ENCODE measurements around the gene LMF1.

Gene LMF1

GRCh38 chr16:970766-971581, at the start of gene LMF1:
TSS of gene LMF1 (minus strand) at chr16:970984. CDS start at chr16:970980, 4 bp downstream.
- H3K4me3 Mint-ChIP-seq: peak within 1 kb of the TSS; percentile 73
- DNase-seq (ENCODE audit: low spot score in 2 of 2): peak; percentile 100
- no peaks in the 10 kb centered on the region for H3K4me1 Mint-ChIP-seq
- H3K27me3 Mint-ChIP-seq: no peaks in the 10 kb centered on the region
- peaks cover 3% of the 10 kb centered on the region for H3K9me3 Mint-ChIP-seq
- H3K27ac Mint-ChIP-seq: no peak within 1 kb of the TSS
- peaks cover 6% of the 10 kb centered on the region for H3K36me3 Mint-ChIP-seq
- ATAC-seq (ENCODE audit: low read depth): peak; percentile 91

GRCh38 chr16:1020091-1020399, 49.3 kb upstream of the LMF1 start:
- Mint-ChIP-seq H3K27me3 (peaks cover 4% of the 10 kb centered on the region), H3K9me3 (no peaks in the 10 kb centered on the region), H3K4me3 (no peak overlapping the region), H3K36me3 (no peaks in the 10 kb centered on the region), H3K27ac (no peak overlapping the region), H3K4me1 (no peaks in the 10 kb centered on the region)
- no peak for ATAC-seq (ENCODE audit: low read depth)
- no peak for DNase-seq (ENCODE audit: low spot score in 2 of 2)

- no peaks in the 10 kb centered on the region for H3K9me3 Mint-ChIP-seq
- DNase-seq (ENCODE audit: low spot score in 2 of 2): no peak
Observed at GRCh38 chr16:1019231-1020090, 48.7 kb upstream of the LMF1 start.

GRCh38 chr16:1018447-1019198, 47.8 kb upstream of the LMF1 start:
- DNase-seq (ENCODE audit: low spot score in 2 of 2): no peak
- no peaks in the 10 kb centered on the region for H3K36me3 Mint-ChIP-seq
- H3K4me3 Mint-ChIP-seq: no peak overlapping the region
- peaks cover 4% of the 10 kb centered on the region for H3K27me3 Mint-ChIP-seq
- H3K9me3 Mint-ChIP-seq: no peaks in the 10 kb centered on the region
- no peaks in the 10 kb centered on the region for H3K4me1 Mint-ChIP-seq
- no peak overlapping the region for H3K27ac Mint-ChIP-seq
- ATAC-seq (ENCODE audit: low read depth): no peak

More at GRCh38 chr16:1019231-1020090, 48.7 kb upstream of the LMF1 start:
- Mint-ChIP-seq H3K27ac (no peak overlapping the region), H3K4me3 (no peak overlapping the region), H3K27me3 (peaks cover 4% of the 10 kb centered on the region), H3K4me1 (no peaks in the 10 kb centered on the region), H3K36me3 (no peaks in the 10 kb centered on the region)
- no peak for ATAC-seq (ENCODE audit: low read depth)

- Mint-ChIP-seq H3K4me1 (no peaks in the 10 kb centered on the region), H3K27me3 (peaks cover 11% of the 10 kb centered on the region), H3K9me3 (no peaks in the 10 kb centered on the region), H3K4me3 (no peak overlapping the region), H3K36me3 (no peaks in the 10 kb centered on the region), H3K27ac (no peak overlapping the region)
- no peak for DNase-seq (ENCODE audit: low spot score in 2 of 2)
- no peak for ATAC-seq (ENCODE audit: low read depth)
Observed at GRCh38 chr16:1014771-1015495, 44.1 kb upstream of the LMF1 start.

GRCh38 chr16:1014221-1014620, 43.4 kb upstream of the LMF1 start:
- no peak overlapping the region for H3K27ac Mint-ChIP-seq
- H3K27me3 Mint-ChIP-seq: peaks cover 11% of the 10 kb centered on the region
- DNase-seq (ENCODE audit: low spot score in 2 of 2) (no peak), ATAC-seq (ENCODE audit: low read depth) (no peak)
- H3K9me3 Mint-ChIP-seq: no peaks in the 10 kb centered on the region
- no peaks in the 10 kb centered on the region for H3K4me1 Mint-ChIP-seq
- no peaks in the 10 kb centered on the region for H3K36me3 Mint-ChIP-seq
- H3K4me3 Mint-ChIP-seq: no peak overlapping the region

- Mint-ChIP-seq H3K27ac (no peak overlapping the region), H3K36me3 (no peaks in the 10 kb centered on the region), H3K4me1 (peaks cover 3% of the 10 kb centered on the region), H3K27me3 (peaks cover 12% of the 10 kb centered on the region), H3K9me3 (no peaks in the 10 kb centered on the region), H3K4me3 (no peak overlapping the region)
- ATAC-seq (ENCODE audit: low read depth): no peak
- no peak for DNase-seq (ENCODE audit: low spot score in 2 of 2)
Observed at GRCh38 chr16:1013593-1013900, 42.8 kb upstream of the LMF1 start.

- H3K9me3 Mint-ChIP-seq: no peaks in the 10 kb centered on the region
- ATAC-seq (ENCODE audit: low read depth) (no peak), DNase-seq (ENCODE audit: low spot score in 2 of 2) (no peak)
- no peak overlapping the region for H3K4me3 Mint-ChIP-seq
- peaks cover 3% of the 10 kb centered on the region for H3K4me1 Mint-ChIP-seq
- H3K27ac Mint-ChIP-seq: no peak overlapping the region
- H3K27me3 Mint-ChIP-seq: peaks cover 11% of the 10 kb centered on the region
- H3K36me3 Mint-ChIP-seq: no peaks in the 10 kb centered on the region
Observed at GRCh38 chr16:1012722-1013592, 42.2 kb upstream of the LMF1 start.

GRCh38 chr16:1012135-1012534, 41.4 kb upstream of the LMF1 start:
- Mint-ChIP-seq H3K36me3 (no peaks in the 10 kb centered on the region), H3K27me3 (peaks cover 13% of the 10 kb centered on the region), H3K4me3 (no peak overlapping the region), H3K9me3 (no peaks in the 10 kb centered on the region), H3K27ac (no peak overlapping the region), H3K4me1 (peaks cover 3% of the 10 kb centered on the region)
- ATAC-seq (ENCODE audit: low read depth): no peak
- no peak for DNase-seq (ENCODE audit: low spot score in 2 of 2)

GRCh38 chr16:1011316-1012082, 40.7 kb upstream of the LMF1 start:
- H3K4me3 Mint-ChIP-seq: no peak overlapping the region
- H3K27me3 Mint-ChIP-seq: peaks cover 13% of the 10 kb centered on the region
- no peak overlapping the region for H3K27ac Mint-ChIP-seq
- no peak for DNase-seq (ENCODE audit: low spot score in 2 of 2)
- H3K9me3 Mint-ChIP-seq: no peaks in the 10 kb centered on the region
- H3K36me3 Mint-ChIP-seq: no peaks in the 10 kb centered on the region
- H3K4me1 Mint-ChIP-seq: peaks cover 3% of the 10 kb centered on the region
- no peak for ATAC-seq (ENCODE audit: low read depth)

GRCh38 chr16:1010815-1011214, 40.0 kb upstream of the LMF1 start:
- DNase-seq (ENCODE audit: low spot score in 2 of 2) (no peak), ATAC-seq (ENCODE audit: low read depth) (no peak)
- Mint-ChIP-seq H3K27me3 (peaks cover 13% of the 10 kb centered on the region), H3K36me3 (no peaks in the 10 kb centered on the region), H3K9me3 (no peaks in the 10 kb centered on the region), H3K4me3 (no peak overlapping the region), H3K4me1 (peaks cover 3% of the 10 kb centered on the region), H3K27ac (no peak overlapping the region)

GRCh38 chr16:1010251-1010650, 39.5 kb upstream of the LMF1 start:
- no peak overlapping the region for H3K4me3 Mint-ChIP-seq
- peaks cover 14% of the 10 kb centered on the region for H3K27me3 Mint-ChIP-seq
- peaks cover 3% of the 10 kb centered on the region for H3K4me1 Mint-ChIP-seq
- ATAC-seq (ENCODE audit: low read depth) (no peak), DNase-seq (ENCODE audit: low spot score in 2 of 2) (no peak)
- no peak overlapping the region for H3K27ac Mint-ChIP-seq
- H3K36me3 Mint-ChIP-seq: no peaks in the 10 kb centered on the region
- H3K9me3 Mint-ChIP-seq: no peaks in the 10 kb centered on the region
